HG03060 (cell line): ENCODE measurements around the gene FANCI.

Source experiments
- ATAC-seq: cut with Tn5 transposase; IDR thresholded peaks from one replicate; pipeline ENCODE4 v1.9.1; 2021; ENCODE audit warnings: low read depth, moderate number of reproducible peaks; ENCODE audit not compliant: unreplicated experiment

The FANCI gene

DNA sequence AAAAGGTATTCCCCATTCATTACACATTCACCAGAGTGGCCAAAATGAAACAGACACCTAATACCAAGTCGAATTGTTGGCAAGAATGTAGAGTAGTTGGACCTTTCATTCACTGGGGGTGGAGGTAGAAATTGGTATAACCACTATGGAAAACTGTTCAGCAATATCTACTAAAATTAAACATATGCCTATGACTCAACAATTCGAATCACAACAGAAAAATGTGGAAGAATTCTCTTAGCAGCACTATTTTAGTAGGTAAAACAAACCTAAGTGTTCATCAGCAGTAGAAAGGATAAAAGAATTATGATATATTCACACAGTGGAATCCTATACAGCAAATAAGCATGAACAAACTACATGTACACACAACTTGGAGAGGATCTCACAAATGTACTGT is 60.2 kb downstream of the FANCI start:
- ATAC-seq, result no peak

- ATAC-seq, result no peak
Observed at GRCh38 chr15:89305395-89305794, 61.6 kb downstream of the FANCI start.

GRCh38 chr15:89307046-89307587 is 63.3 kb downstream of the FANCI start:
- ATAC-seq, result no peak

- ATAC-seq, result no peak
Observed at GRCh38 chr15:89307791-89308190, 64.0 kb downstream of the FANCI start.

- no peak for ATAC-seq
Observed at GRCh38 chr15:89308236-89308635, 64.5 kb downstream of the FANCI start.

- no peak for ATAC-seq
Observed at GRCh38 chr15:89309993-89310392, 66.2 kb downstream of the FANCI start.

- ATAC-seq, result no peak
Observed at GRCh38 chr15:89315375-89315929, 71.7 kb downstream of the FANCI start.

- no peak for ATAC-seq
Observed at GRCh38 chr15:89316504-89316903, 72.7 kb downstream of the FANCI start.

DNA sequence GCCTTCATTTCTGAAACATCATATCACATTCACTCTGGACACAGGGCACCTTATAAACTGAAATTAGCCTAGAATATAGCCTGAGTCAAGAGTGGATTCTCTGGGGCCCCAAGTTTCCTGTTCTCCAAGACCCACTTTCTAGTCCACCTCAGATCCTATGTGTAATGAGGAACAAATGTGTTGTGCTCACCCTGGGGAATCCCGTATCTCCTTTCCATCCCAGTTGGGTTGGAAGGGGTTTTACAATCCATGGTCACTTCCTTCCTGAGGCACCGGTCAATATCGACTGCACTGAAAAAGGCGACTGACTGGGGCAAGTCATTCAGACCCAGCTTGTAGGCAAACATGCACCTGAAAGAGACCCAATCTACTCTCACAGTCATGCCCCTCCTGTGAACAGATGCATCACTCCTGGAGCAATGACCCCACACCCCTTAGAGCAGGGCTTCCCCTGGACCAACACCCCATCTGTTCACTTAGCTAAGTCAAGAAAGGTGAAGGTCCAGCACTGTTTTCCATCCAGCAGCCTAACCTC is 73.5 kb downstream of the FANCI start:
- no peak for ATAC-seq

DNA sequence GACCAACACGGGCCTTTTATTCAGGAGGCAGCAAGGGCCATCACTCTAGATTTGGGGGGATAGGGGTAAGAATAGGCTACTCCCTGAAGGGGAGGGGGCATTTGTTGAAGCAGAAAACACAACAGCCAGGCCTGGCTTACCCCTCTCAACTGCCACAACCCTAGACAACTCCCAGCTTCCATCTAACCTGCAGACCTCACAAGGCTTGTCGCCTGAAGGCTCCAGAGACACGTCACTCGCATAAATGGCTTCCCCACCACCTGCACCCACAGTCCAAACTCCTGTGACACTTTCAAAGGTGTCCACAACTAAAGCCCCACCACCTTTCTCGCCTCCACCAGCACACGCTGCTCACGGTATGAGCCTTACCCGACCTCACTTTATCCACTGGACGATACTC is 75.9 kb downstream of the FANCI start:
- ATAC-seq, result no peak

DNA sequence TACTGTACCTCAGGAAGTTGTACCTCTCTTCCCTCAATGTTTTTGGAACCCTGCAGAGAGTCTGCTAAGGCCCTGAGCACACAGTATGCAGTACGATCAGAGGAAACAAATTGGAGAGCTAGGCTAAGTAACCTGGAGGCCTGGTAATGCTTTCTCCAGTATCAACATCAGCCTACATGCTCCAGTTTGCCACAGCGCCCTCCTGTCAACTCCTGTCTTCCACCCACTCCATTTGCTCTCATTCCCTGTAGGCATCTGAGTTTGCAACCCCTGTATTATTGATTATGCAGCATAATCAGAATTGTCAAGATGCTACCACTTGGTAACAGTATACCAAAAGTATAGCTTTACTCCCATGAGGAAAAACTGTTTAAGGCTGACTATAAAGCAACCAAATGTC is 76.4 kb downstream of the FANCI start:
- no peak for ATAC-seq

DNA sequence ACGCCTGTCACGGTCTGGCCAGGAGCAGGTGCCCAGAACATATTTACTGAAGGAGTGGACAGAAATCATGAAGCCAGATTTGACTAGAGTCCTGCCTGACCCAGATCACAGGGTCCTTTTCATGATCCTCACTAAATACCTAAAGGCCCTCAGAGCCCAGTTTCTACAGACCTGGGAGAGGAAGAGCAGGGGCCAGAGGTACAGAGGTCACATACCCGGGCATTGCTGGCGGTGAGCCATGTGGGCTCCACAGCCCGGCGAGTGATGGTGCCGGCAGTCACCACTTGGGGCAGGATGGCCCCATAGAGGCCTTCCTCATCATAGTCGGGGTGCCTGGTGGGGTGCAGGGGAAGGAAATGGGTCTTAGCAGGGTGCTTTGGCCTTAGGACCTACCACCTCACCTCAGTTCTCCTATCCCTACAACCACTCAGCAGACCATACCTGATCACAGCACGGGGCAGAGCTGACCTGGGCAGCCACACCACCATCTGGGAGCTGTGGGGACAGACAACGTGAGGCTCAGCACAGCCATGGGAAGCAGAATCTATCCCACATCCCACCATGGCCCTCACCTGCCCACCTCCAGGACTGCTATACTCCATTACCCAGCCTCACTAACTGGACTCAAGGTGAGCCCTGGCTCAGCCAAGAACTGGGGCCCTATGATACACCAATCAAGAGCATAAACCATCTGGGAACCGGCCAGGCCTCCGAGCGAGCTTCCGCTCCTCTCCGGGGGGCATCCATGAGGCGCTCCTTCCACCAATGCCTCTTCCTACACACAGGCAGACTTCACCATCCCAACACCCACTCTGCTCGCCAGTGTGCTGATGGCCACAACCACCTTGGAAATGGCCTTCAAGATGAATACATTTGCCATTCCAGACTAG is 78.0 kb downstream of the FANCI start:
- no peak for ATAC-seq

DNA sequence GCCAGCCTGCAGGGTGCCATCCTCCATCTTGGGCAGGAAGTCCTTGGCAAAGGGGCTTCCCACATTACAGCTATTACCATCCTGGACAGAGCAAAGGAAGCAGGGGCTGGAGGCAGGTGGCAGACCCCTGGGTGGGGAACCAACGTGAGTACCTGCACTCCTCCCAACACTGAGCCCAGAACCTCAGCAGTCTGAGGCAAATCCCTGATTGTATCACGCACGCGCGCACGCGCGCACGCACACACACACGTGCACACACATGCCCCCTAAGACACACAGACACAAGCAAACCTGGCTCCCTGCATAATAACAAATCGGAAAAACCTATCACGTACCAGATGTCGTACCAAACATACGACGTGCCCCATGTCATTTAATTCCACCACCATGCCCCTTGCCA is 79.0 kb downstream of the FANCI start:
- no peak for ATAC-seq

- no peak for ATAC-seq
Observed at GRCh38 chr15:89323825-89324224, 80.0 kb downstream of the FANCI start.

DNA sequence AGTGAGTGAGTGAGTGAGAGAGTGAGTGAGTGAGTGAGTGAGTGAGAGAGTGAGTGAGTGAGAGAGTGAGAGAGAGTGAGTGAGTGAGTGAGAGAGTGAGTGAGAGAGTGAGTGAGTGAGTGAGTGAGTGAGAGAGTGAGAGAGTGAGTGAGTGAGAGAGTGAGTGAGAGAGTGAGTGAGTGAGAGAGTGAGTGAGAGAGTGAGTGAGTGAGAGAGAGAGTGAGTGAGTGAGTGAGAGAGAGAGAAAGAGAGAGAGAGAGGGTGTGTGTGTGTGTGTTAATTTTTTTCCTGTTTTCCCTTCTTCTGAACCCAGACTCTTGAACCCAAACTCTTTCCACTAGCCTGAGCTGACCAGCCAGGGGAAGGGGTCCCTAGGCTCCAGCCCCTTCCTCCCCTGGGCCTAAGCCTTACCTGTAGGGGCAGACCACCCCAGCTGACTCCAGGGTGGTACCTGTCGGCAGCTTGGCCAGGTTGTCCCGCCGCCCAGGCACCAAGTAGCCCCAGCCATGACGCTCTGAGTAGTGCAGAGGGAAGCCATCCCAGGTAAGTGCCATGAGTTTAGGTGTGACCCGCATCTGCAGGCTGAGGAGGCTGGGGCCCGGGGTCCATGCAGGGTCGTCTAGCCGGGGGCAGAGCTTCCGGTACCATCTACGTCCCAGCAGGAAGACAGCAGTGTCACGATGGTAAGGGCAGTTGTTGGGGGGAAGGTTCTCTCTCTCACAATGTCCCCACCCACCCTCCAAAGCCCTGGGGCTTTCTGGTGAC is 81.4 kb downstream of the FANCI start:
- ATAC-seq, result no peak

GRCh38 chr15:89326316-89326715 is 82.5 kb downstream of the FANCI start:
- no peak for ATAC-seq

DNA sequence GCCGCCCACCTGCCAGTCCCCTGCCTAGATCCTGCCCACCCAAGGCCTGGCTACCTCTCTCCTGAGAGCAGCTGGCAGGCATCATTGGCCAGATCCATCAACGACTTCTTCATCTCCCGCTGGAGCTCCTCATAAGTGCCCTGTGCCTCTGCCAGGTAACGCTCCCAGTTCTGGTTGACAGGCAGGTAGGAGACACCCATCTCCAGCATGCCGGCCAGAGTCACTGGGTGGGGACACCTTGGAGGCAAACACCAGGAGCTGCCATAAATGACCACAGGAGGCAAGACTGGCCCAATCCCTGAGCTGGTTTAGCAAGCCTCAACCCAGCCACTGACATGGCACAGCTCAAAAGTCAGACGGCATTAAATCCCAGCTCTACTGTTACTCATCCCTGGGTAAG is 83.3 kb downstream of the FANCI start:
- no peak for ATAC-seq

GRCh38 chr15:89328398-89329254 is 84.8 kb downstream of the FANCI start:
- ATAC-seq, result no peak

DNA sequence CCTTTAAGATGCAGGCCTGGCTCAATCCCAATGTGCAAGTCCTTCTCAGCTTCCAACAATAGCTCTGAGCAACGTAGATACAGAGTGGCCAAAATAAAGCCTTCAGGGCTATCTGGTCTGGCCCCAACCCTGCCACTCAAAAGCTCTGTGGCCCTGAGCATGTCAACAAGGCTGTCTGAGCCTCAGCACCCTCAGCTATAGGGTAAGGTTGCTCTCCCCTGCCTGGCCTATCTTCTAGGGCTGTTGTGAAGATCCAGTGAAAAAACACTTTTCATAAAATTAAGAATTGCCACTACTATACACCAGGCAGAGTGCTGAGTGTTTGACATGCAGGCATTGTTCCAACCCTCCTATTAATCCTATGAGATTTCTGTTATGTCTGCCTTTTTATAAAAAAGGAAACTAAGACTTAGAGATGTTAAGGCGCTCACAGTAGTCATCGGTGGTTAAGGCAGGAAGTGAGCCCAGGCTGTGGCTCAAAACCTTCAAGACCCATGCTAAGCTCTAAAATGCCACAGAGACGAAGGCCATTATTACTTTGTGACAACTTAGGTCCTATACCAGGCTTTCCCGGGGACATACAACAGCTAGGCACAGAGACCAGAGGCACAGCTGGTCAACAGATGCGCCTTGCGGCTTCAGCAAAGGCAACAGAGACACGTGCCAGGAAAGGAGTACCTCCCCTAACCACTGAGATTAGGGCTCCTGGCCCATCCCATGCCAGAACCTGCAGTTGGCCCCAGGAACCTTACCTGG is 85.7 kb downstream of the FANCI start:
- ATAC-seq, result no peak
